Measurements from ENCODE around the gene CEP95.

DNA sequence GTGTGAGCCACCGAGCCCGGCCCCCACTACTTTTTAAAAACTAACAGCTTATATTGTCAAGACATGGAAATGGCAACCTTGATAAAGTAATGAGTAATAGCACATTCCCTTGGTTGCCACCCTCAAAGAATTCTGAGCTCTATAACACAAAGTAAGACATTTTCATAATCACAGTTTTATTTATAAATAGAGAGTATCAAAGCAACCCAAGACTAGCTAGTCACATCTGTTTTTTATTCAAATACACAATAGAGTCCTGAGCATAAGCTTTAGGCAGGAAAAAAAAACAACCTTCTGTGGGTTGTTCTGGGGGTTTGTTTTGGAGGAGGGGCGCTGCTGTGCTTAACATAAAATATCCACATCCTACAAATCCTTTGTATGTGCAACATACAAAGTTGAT lies 68.7 kb downstream of the CEP95 start:
- TF ChIP-seq CTCF (IDR thresholded peaks at IDR 0.05; ENCODE audit: low read depth, low read length), result no peak
- no peak for TF ChIP-seq EZH2phosphoT487 (IDR thresholded peaks at IDR 0.05; ENCODE audit: low read depth)
